ENCODE measurements around the gene TBKBP1. TPM values are rescaled to one million over a fixed set of nuclear protein-coding genes. Genes with fewer than 3 reads are reported as not detected.

TBKBP1 gene
- total and polyA plus RNA-seq, 2 donors (not counting 3 experiments of a cell fraction or from before 2014, with no cell fraction given) = 7.0 to 11.7 TPM

DNA sequence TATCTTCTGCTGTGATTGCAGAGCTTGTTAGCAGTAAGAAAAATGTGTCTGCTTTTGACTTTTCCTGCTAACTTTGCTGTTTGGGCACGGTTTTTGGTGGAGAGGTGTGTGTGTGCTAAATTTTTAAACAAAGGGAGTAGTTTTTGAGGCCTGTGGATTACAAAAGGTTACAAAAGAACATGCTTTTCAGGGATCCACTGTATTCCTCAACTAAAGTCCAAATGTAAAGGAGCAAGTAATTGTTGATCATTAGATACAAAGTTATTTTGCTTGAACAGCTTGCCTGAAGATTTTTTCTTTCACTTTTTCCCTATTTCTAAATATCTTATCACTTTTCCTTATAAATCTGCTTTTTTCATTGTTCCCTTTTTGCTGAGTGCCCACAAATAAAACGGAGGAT is 42.3 kb upstream of the TBKBP1 start:
- no peak for FAIRE-seq
- Histone ChIP-seq H3K9ac (replicated peaks; ENCODE audit: extremely low read depth, insufficient read depth, low read length) (no peak overlapping the region), H3K4me1 (ENCODE audit: control insufficient read depth, extremely low read depth, insufficient read depth, low read length) (peaks cover 37% of the 10 kb centered on the region), H4K20me1 (replicated peaks; ENCODE audit: control insufficient read depth, extremely low read depth, insufficient read depth, low read length) (peaks cover 13% of the 10 kb centered on the region), H3K9me1 (replicated peaks; ENCODE audit: control insufficient read depth, extremely low read depth, insufficient read depth, low read length) (no peaks in the 10 kb centered on the region), H3K9me3 (replicated peaks; ENCODE audit: control insufficient read depth, insufficient read depth, low read length) (no peaks in the 10 kb centered on the region), H3K4me3 (replicated peaks in 1 of 3; ENCODE audit: insufficient read depth in 1 of 3, low read depth in 1 of 3, low read length in 3 of 3) (peak overlapping the region in 1 of 3 experiments; percentile 93), H3K27ac (ENCODE audit: insufficient read depth, low read depth, low read length) (no peak overlapping the region), H2AFZ (ENCODE audit: low read depth, low read length) (no peak overlapping the region), H3K4me2 (ENCODE audit: insufficient read depth, low read length) (peak overlapping the region; percentile 99), H3K27me3 (ENCODE audit: control insufficient read depth in 2 of 2, insufficient read depth in 2 of 2, low read length in 2 of 2) (no peaks in the 10 kb centered on the region), H3K79me2 (ENCODE audit: control insufficient read depth, insufficient read depth, low read length) (peaks cover 60% of the 10 kb centered on the region), H3K36me3 (ENCODE audit: control insufficient read depth in 2 of 2, extremely low read depth in 1 of 2, insufficient read depth in 2 of 2, low read length in 2 of 2) (peaks cover 21 to 24% of the 10 kb centered on the region in 2 experiments)
- no peak for DNase-seq (ENCODE audit: low read depth, low spot score)
- ChIA-PET CTCF (interaction anchor here (4.7 kb wide), 1 partner anchor 12 kb away, joined by 23 read pairs; no protein-coding TSS in a partner anchor), POLR2A (no interaction called here)
- BruUV-seq (replicated peaks) = TSS peak; percentile 29
- TF ChIP-seq FOS (IDR thresholded peaks at IDR 0.05; ENCODE audit: borderline replicate concordance, insufficient read depth, low read length) (no peak), POLR2AphosphoS5 (IDR thresholded peaks at IDR 0.05; ENCODE audit: insufficient read depth, low read depth, low read length) (no peak), MYC (IDR thresholded peaks at IDR 0.05; ENCODE audit: low read depth, low read length) (no peak), JUN (IDR thresholded peaks at IDR 0.05; ENCODE audit: borderline replicate concordance, insufficient read depth, insufficient read length, low read depth) (no peak), GATA2 (IDR thresholded peaks at IDR 0.05; ENCODE audit: insufficient read depth, insufficient read length, low read depth, low read length) (no peak), EZH2 (IDR thresholded peaks at IDR 0.05; ENCODE audit: borderline replicate concordance, low read depth, low read length, severe bottlenecking) (no peak), POLR2A (IDR thresholded peaks at IDR 0.05; ENCODE audit: low read depth, low read length) (no peak)
- TF ChIP-seq, protein P1, sequence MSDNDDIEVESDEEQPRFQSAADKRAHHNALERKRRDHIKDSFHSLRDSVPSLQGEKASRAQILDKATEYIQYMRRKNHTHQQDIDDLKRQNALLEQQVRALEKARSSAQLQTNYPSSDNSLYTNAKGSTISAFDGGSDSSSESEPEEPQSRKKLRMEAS (IDR thresholded peaks at IDR 0.05; ENCODE audit: insufficient read depth, insufficient read length) = no peak
- TF ChIP-seq, protein P2, sequence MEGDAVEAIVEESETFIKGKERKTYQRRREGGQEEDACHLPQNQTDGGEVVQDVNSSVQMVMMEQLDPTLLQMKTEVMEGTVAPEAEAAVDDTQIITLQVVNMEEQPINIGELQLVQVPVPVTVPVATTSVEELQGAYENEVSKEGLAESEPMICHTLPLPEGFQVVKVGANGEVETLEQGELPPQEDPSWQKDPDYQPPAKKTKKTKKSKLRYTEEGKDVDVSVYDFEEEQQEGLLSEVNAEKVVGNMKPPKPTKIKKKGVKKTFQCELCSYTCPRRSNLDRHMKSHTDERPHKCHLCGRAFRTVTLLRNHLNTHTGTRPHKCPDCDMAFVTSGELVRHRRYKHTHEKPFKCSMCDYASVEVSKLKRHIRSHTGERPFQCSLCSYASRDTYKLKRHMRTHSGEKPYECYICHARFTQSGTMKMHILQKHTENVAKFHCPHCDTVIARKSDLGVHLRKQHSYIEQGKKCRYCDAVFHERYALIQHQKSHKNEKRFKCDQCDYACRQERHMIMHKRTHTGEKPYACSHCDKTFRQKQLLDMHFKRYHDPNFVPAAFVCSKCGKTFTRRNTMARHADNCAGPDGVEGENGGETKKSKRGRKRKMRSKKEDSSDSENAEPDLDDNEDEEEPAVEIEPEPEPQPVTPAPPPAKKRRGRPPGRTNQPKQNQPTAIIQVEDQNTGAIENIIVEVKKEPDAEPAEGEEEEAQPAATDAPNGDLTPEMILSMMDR (IDR thresholded peaks at IDR 0.05; ENCODE audit: extremely low read depth in 1 of 2, insufficient read depth in 1 of 2, low read depth in 1 of 2, low read length in 2 of 2) = no peak
- intact Hi-C loops (cut with micrococcal nuclease) = loop anchor here (5.0 kb wide), 1 partner anchor 36 kb away; no protein-coding TSS in a partner anchor
- dilution Hi-C loops (cut with MboI; ENCODE audit: extremely low pct_ligation_motif_present, low sequenced_read_pairs) = no loop called here
